SH-SY5Y (cell line): Measurements from ENCODE around the gene PREX1.

Experiments
- GATA2 ChIP-seq: IDR thresholded peaks from 2 replicates; pipeline ENCODE4 v1.6.1; 2011; ENCODE audit warnings: mild to moderate bottlenecking, low read depth, low read length
- GATA3 ChIP-seq: IDR thresholded peaks from 2 replicates; pipeline ENCODE4 v1.6.1; 2011; ENCODE audit warnings: low read depth, mild to moderate bottlenecking, low read length, moderate library complexity

DNA sequence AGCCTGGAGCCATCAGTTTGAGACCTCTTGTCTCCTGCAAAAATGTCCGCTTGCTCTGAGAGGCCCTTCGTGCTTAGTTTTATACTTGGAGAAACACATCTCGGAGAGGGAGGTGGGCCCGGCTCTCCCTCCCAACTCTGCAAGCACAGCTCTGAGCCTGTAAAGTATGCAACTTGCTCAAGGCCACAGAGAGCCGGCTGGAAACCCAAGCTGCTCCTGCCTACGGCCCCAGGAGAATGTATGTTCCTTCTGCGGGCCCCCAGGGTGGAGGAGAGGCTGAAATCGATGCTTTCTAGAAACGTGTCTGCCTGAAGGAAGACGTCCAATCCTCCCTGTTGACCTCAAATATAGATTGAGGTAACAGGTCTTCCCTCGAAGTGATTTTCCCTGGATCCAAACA, 205.4 kb downstream of the PREX1 start:
- TF ChIP-seq GATA3 (no peak), GATA2 (no peak)
